Stimulated activated CD8-positive, alpha-beta memory T cell treated with anti-CD3 and anti-CD28 coated beads, Interleukin-15, amount 100 ng/mL, for 1 hour (primary cell): ENCODE data around the gene SRPRB.

ENCODE experiments used
- DNase-seq: peaks from one replicate; pipeline ENCODE4 v3.0.0-alpha.2; 2020; ENCODE audit warnings: low read depth

The SRPRB gene

DNA sequence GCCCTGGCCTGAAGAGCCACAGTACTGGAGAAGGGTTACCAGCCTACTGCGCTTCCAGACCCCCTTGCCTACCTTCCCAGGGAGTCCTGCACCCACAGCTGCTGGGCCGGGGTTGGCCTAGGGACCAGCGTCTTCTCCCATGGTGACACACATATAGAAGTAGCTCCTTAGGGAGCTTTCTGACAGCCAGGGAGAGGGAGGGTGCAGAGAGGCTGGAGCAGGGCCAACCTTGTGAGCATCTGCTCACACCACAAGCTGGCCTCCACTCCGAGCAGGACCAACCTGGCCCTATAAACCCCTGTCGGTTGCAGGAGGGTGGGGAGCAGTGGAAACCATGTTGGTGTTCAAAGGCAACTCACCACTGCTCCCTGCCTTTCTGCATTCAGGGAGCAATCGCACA is 35.2 kb downstream of the SRPRB start:
- no peak for DNase-seq

DNA sequence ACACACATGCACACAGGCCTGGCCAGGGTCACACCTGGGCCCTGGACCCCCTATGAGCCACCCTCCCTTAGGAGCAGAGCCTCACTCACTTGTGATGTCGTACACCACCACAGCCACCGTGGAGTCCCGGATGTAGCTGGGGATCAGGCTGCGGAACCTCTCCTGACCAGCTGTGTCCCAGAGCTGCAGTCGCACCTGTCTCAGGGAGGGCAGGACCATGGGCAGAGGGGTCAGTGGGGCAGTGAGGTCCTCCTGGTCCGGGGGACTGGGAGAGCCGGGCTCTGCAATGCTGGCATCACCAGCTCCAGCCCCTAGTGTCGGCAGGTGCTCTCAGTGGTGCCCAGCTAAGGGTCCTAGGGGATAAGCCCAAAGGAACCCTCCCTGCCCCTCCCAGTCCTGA is 35.6 kb downstream of the SRPRB start:
- no peak for DNase-seq

GRCh38 chr3:133842158-133842557 is 36.5 kb downstream of the SRPRB start:
- DNase-seq = no peak

GRCh38 chr3:133843634-133844033 is 38.0 kb downstream of the SRPRB start:
- no peak for DNase-seq

DNA sequence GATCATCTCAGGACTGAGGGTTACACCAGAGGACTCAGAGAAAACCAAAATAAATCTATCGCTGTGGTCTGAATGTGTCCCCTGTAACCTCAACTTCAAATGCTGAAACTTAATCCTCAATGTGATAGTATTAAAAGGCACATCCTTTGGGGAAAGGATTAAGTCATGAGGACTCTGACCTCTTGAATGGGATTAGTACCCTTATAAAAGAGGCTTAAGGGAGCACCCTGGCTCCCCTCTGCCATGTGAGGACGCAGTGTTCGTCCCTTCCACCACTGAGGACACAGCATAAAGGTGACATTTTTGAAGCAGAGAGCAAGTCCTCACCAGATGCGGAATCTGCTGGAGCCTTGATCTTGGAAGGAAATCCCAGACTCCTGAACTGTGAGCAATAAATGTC is 39.5 kb downstream of the SRPRB start:
- no peak for DNase-seq

GRCh38 chr3:133849346-133849745 is 43.7 kb downstream of the SRPRB start:
- no peak for DNase-seq

- no peak for DNase-seq
These were observed 44.4 kb downstream of the SRPRB start for GRCh38 chr3:133850034-133850433.

DNA sequence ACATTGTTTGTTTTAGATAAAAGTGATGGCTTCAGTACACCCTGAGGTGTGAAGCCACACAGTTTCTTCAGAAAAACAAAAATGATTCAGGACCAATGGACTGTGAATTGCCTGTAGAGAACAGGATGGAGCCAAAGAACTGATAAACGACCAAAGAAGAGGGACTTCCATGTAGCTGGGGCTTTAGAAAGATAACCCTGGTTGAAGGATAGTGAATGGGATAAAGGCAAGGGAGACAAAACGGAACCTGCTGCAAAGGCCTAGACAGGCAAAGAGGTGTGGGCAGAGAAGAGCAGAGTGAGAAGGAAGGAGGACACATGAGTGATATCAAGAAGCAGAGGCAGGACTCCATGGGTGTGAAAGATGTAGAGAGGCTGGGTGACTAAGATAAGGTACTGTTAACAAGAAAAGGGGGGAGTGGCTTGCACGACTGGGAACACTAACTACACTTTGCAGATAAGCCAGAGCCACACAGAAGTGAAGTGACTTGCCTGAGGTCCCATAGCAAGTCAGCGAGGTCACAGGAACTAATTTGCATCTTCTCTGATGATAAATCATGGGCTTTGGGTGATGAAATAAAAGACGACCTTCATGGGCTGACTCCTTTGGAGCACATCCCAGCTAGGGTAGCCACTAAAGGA is 45.8 kb downstream of the SRPRB start:
- DNase-seq = no peak

DNA sequence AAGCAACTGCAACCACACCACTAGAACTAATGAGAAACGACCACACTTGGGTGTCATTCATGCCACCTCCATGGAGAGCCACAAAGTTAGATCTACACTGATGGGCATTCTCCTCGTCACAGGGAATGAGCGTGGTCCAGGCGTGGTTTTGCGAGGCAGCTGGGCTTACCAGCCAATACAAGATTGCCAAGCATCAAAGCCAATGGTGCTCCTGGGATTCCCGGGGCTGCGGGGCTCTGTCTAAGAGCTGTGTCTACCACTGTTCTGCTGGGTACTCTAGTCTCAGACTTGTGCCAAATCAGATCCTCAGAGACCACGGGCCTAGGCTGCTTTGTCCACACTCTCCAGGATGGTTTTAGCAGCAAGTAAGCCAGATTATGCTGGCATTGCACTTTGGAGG is 46.3 kb downstream of the SRPRB start:
- no peak for DNase-seq

- no peak for DNase-seq
These were observed 47.7 kb downstream of the SRPRB start for GRCh38 chr3:133853063-133853924.

GRCh38 chr3:133853925-133854227 is 48.3 kb downstream of the SRPRB start:
- no peak for DNase-seq

- no peak for DNase-seq
These were observed 48.8 kb downstream of the SRPRB start for GRCh38 chr3:133854264-133855001.

DNA sequence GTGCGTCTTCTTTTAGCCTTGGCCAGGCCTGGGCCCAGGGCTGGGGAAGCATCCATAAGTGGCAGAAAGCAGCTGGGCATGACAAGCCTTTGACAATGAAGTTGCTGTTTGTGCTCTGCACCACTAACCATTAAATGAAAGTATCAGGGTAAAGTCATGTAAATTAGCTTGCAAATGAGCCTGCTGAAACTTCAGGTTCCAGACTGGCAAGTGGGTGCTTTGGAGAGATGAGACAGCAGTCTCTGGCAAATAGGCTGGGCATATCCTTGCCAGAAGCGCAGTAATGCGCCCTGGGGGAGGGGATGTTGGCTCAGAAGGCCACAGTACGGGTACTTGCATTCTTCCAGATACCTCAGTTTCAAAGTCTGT is 49.4 kb downstream of the SRPRB start:
- no peak for DNase-seq

DNA sequence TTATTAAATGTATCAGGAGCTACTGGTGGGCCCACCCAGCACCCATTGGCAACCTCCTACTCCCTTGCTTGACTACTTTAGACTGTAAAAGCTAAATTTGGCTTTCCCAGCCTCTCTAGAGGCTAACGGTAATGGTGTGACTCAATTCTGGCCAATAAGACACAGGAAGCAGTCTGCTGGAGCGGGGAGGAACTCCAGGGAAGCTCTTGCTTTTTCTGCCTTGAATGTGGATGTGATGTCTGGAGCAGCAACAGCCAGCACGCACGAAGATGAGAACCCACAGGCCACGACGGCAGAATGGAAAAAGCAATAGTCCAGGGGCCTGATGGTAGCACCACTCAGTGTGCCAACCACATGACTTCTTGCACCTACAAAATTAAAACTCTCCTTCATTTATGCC is 50.2 kb downstream of the SRPRB start:
- no peak for DNase-seq

DNA sequence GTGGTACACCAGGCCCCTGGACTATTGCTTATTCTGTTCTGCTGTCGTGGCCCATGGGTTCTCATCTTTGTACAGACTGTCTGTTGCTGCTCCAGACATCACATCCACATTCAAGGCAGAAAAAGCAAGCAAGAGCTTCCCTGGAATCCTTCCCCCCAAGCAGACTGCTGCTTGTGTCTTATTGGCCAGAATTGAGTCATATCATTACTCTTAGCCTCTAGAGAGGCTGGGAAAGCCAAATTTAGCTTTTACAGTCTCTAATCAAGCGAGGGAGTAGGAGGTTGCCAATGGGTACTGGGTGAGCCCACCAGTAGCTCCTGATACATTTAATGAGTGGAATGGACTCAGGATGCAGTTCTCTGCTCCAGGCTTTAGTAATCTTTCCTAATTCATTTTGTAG is 50.7 kb downstream of the SRPRB start:
- DNase-seq = no peak

GRCh38 chr3:133857767-133858166 is 52.2 kb downstream of the SRPRB start:
- DNase-seq = no peak

DNA sequence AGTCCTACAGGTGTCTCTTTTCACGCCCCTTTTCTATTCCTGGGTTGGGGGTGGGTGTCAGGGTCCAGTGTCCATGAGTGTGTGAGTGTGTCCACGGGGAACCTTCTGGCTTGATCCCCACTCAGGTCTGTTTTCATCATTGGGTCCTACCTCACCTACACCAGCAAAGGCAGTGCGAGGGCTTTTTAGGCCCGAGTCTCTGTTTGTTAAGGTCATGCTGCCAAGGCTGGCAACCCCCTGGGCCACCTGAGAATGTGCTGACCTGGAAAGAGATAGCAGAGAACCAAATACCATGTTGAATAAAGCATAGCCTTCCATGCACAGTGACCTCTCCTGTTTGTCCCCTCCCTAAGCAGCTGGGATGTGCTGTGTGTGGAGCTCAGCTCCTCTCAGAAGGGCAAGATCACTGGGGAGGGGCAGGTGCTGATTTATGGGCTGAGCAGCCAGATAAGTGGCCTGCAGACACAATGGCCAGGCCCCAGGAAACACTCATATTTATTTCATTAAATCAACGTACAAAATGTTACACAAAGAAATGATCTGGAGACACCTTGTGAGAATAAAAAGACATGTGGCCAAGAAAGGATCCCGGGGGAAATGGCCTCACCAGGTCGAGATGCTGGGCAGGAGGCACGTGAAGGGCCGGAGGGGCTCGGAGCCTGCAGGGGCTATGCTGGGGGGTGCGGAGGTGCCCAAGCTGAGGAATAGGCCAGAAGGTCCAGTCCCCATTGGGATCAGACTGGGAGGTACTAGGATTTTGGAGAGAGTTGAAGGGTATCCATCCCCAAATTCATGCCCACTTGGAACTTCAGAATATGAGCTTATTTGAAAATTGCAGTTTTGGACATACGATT is 54.0 kb downstream of the SRPRB start:
- no peak for DNase-seq

GRCh38 chr3:133860519-133860918 is 54.9 kb downstream of the SRPRB start:
- no peak for DNase-seq

- no peak for DNase-seq
These were observed 56.5 kb downstream of the SRPRB start for GRCh38 chr3:133862161-133862560.

- no peak for DNase-seq
These were observed 58.3 kb downstream of the SRPRB start for GRCh38 chr3:133863911-133864310.

GRCh38 chr3:133864616-133865015 is 59.0 kb downstream of the SRPRB start:
- DNase-seq = no peak

- no peak for DNase-seq
These were observed 59.7 kb downstream of the SRPRB start for GRCh38 chr3:133865136-133865855.
